Activated naive CD4-positive, alpha-beta T cell treated with anti-CD3 and anti-CD28 coated beads, Interleukin-2, amount 50 U/mL, for 16 hours (primary cell): Measurements from ENCODE around the gene FNDC3B.

Source experiments
- DNase-seq: peaks from one replicate; pipeline ENCODE4 v3.0.0-alpha.2; 2020

FNDC3B gene

GRCh38 chr3:172276103-172276502 is 236.7 kb downstream of the FNDC3B start:
- no peak for DNase-seq

- no peak for DNase-seq
Measured at GRCh38 chr3:172277151-172277652, 237.8 kb downstream of the FNDC3B start.

- DNase-seq = no peak
Measured at GRCh38 chr3:172279191-172279640, 239.8 kb downstream of the FNDC3B start.

- no peak for DNase-seq
Measured at GRCh38 chr3:172279974-172280373, 240.6 kb downstream of the FNDC3B start.

GRCh38 chr3:172280406-172281051 is 241.2 kb downstream of the FNDC3B start:
- DNase-seq = no peak

- no peak for DNase-seq
Measured at GRCh38 chr3:172281884-172282283, 242.5 kb downstream of the FNDC3B start.

GRCh38 chr3:172282850-172283249 is 243.5 kb downstream of the FNDC3B start:
- no peak for DNase-seq

GRCh38 chr3:172283841-172284357 is 244.5 kb downstream of the FNDC3B start:
- no peak for DNase-seq

GRCh38 chr3:172285844-172286243 is 246.5 kb downstream of the FNDC3B start:
- no peak for DNase-seq

- no peak for DNase-seq
Measured at GRCh38 chr3:172286548-172287148, 247.3 kb downstream of the FNDC3B start.

GRCh38 chr3:172287937-172288477 is 248.6 kb downstream of the FNDC3B start:
- DNase-seq = no peak

- no peak for DNase-seq
Measured at GRCh38 chr3:172288651-172289050, 249.3 kb downstream of the FNDC3B start.

- DNase-seq = no peak
Measured at GRCh38 chr3:172289583-172289982, 250.2 kb downstream of the FNDC3B start.

- DNase-seq = no peak
Measured at GRCh38 chr3:172290457-172290856, 251.1 kb downstream of the FNDC3B start.

GRCh38 chr3:172291650-172292049 is 252.3 kb downstream of the FNDC3B start:
- no peak for DNase-seq

- no peak for DNase-seq
Measured at GRCh38 chr3:172292422-172292821, 253.0 kb downstream of the FNDC3B start.

GRCh38 chr3:172293093-172293492 is 253.7 kb downstream of the FNDC3B start:
- no peak for DNase-seq

GRCh38 chr3:172294223-172294806 is 254.9 kb downstream of the FNDC3B start:
- no peak for DNase-seq

GRCh38 chr3:172296248-172296974 is 257.0 kb downstream of the FNDC3B start:
- DNase-seq = no peak

- DNase-seq = no peak
Measured at GRCh38 chr3:172296975-172297332, 257.6 kb downstream of the FNDC3B start.

- no peak for DNase-seq
Measured at GRCh38 chr3:172298247-172298646, 258.9 kb downstream of the FNDC3B start.

GRCh38 chr3:172300187-172300586 is 260.8 kb downstream of the FNDC3B start:
- no peak for DNase-seq

- DNase-seq = no peak
Measured at GRCh38 chr3:172300862-172301261, 261.5 kb downstream of the FNDC3B start.
